ENCODE results near the gene UQCC3. TPM values are rescaled to one million over a fixed set of nuclear protein-coding genes. Genes with fewer than 3 reads are reported as not detected.

The UQCC3 gene
- total and polyA plus RNA-seq, 2 donors (not counting 1 experiment from before 2014, with no cell fraction given): 4.7 to 14.0 TPM

- no peaks in the 10 kb centered on the region for H3K27me3 ChIP-seq (ENCODE audit: control insufficient read depth, insufficient read depth, low read length)
- no peak overlapping the region for H3K27ac ChIP-seq (ENCODE audit: insufficient read depth, low read length)
- H3K36me3 ChIP-seq (ENCODE audit: control insufficient read depth, insufficient read depth, low read length): peaks cover 26% of the 10 kb centered on the region
- DNase-seq (ENCODE audit: low read depth in 2 of 2): no peak
- H3K4me1 ChIP-seq (ENCODE audit: control insufficient read depth, extremely low read depth, insufficient read depth, low read length): peaks cover 12% of the 10 kb centered on the region
- H4K20me1 ChIP-seq (ENCODE audit: control insufficient read depth, extremely low read depth, insufficient read depth, low read length): no peaks in the 10 kb centered on the region
- H3K4me2 ChIP-seq (ENCODE audit: extremely low read depth, insufficient read depth, low read length): no peak overlapping the region
- no peak overlapping the region for H3K9ac ChIP-seq (ENCODE audit: insufficient read depth, low read length)
- H3K9me3 ChIP-seq (ENCODE audit: control insufficient read depth, insufficient read depth, low read depth, low read length): no peaks in the 10 kb centered on the region
- H2AFZ ChIP-seq (ENCODE audit: low read length): no peak overlapping the region
- TF ChIP-seq EZH2 (IDR thresholded peaks at IDR 0.05; ENCODE audit: low read length, missing control alignments) (no peak), CTCF (conservative IDR thresholded peaks at IDR 0.05 in 1 of 2, IDR thresholded peaks at IDR 0.05 in 1 of 2; ENCODE audit: low read depth in 1 of 2, low read length in 2 of 2) (no peak)
- H3K79me2 ChIP-seq (ENCODE audit: control insufficient read depth, insufficient read depth, low read length): peaks cover 26% of the 10 kb centered on the region
- no peak overlapping the region for H3K4me3 ChIP-seq (replicated peaks in 1 of 4; ENCODE audit: control extremely low read depth in 1 of 4, insufficient read depth in 1 of 4, low read depth in 3 of 4, low read length in 4 of 4)
These were observed 41.9 kb downstream of the UQCC3 start for GRCh38 chr11:62713343-62713742.

DNA sequence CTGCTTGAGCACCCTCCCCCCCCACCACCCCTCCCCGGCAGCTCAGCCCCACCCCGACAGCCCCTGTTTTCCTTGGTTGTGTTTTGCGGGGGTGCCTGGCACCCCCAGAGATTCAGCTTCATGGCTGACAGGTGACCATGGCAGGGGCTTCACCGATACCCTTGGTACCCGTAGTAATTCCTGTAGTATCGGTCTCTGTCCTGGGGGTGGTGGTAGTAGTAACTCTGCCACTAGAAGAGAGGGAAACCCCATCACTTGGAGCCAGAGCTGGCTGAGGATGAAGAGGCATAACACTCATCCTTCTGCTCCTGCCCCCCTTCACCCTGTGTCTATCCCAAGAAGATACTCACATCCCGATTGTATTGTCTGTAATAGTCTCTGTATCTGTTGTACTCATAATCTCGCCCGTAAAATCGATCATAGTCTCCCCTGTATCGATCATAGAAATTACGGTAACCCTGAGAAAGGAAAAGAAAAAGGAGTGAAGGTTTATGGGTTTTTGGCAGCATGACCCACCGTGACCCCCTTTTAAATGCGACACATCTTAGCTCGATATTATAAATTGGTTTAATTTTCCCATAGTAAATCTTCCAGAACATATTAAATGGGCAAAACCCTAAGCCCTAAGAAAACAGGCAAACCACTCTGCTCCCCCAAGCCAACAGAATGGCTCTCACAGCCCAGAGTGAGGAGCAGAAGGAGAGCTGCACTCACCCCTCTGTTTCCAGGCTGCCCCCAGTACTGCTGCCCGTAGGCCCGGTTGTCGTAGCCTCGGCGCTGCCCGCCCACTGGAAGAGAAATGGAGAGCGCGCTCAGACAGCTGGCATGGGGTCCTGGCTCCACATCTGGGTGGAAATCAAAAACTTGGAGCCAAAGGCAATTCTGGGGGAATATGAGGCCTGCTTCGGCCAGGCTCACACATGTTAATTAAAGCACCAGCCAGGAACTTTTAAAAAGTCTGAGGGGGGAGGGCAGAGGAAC is 44.0 kb downstream of the UQCC3 start:
- peaks cover 3% of the 10 kb centered on the region for H3K4me1 ChIP-seq (ENCODE audit: control insufficient read depth, extremely low read depth, insufficient read depth, low read length)
- H3K4me2 ChIP-seq (ENCODE audit: extremely low read depth, insufficient read depth, low read length): no peak overlapping the region
- H3K9ac ChIP-seq (ENCODE audit: insufficient read depth, low read length): no peak overlapping the region
- H3K9me3 ChIP-seq (ENCODE audit: control insufficient read depth, insufficient read depth, low read depth, low read length): no peaks in the 10 kb centered on the region
- peaks cover 36% of the 10 kb centered on the region for H3K36me3 ChIP-seq (ENCODE audit: control insufficient read depth, insufficient read depth, low read length)
- no peak for TF ChIP-seq EZH2 (IDR thresholded peaks at IDR 0.05; ENCODE audit: low read length, missing control alignments)
- no peak for TF ChIP-seq CTCF (conservative IDR thresholded peaks at IDR 0.05 in 1 of 2, IDR thresholded peaks at IDR 0.05 in 1 of 2; ENCODE audit: low read depth in 1 of 2, low read length in 2 of 2)
- H3K27me3 ChIP-seq (ENCODE audit: control insufficient read depth, insufficient read depth, low read length): no peaks in the 10 kb centered on the region
- no peak overlapping the region for H3K4me3 ChIP-seq (replicated peaks in 1 of 4; ENCODE audit: control extremely low read depth in 1 of 4, insufficient read depth in 1 of 4, low read depth in 3 of 4, low read length in 4 of 4)
- peaks cover 38% of the 10 kb centered on the region for H3K79me2 ChIP-seq (ENCODE audit: control insufficient read depth, insufficient read depth, low read length)
- H3K27ac ChIP-seq (ENCODE audit: insufficient read depth, low read length): no peak overlapping the region
- H2AFZ ChIP-seq (ENCODE audit: low read length): no peak overlapping the region
- DNase-seq (ENCODE audit: low read depth in 2 of 2): no peak
- no peaks in the 10 kb centered on the region for H4K20me1 ChIP-seq (ENCODE audit: control insufficient read depth, extremely low read depth, insufficient read depth, low read length)

GRCh38 chr11:62716206-62716605 is 44.7 kb downstream of the UQCC3 start:
- no peaks in the 10 kb centered on the region for H3K9me3 ChIP-seq (ENCODE audit: control insufficient read depth, insufficient read depth, low read depth, low read length)
- peaks cover 36% of the 10 kb centered on the region for H3K36me3 ChIP-seq (ENCODE audit: control insufficient read depth, insufficient read depth, low read length)
- peaks cover 43% of the 10 kb centered on the region for H3K79me2 ChIP-seq (ENCODE audit: control insufficient read depth, insufficient read depth, low read length)
- H3K27ac ChIP-seq (ENCODE audit: insufficient read depth, low read length): no peak overlapping the region
- H4K20me1 ChIP-seq (ENCODE audit: control insufficient read depth, extremely low read depth, insufficient read depth, low read length): no peaks in the 10 kb centered on the region
- no peak overlapping the region for H3K4me3 ChIP-seq (replicated peaks in 1 of 4; ENCODE audit: control extremely low read depth in 1 of 4, insufficient read depth in 1 of 4, low read depth in 3 of 4, low read length in 4 of 4)
- no peak overlapping the region for H2AFZ ChIP-seq (ENCODE audit: low read length)
- no peak overlapping the region for H3K4me2 ChIP-seq (ENCODE audit: extremely low read depth, insufficient read depth, low read length)
- H3K27me3 ChIP-seq (ENCODE audit: control insufficient read depth, insufficient read depth, low read length): no peaks in the 10 kb centered on the region
- H3K9ac ChIP-seq (ENCODE audit: insufficient read depth, low read length): no peak overlapping the region
- no peak for DNase-seq (ENCODE audit: low read depth in 2 of 2)
- H3K4me1 ChIP-seq (ENCODE audit: control insufficient read depth, extremely low read depth, insufficient read depth, low read length): peaks cover 3% of the 10 kb centered on the region
- TF ChIP-seq EZH2 (IDR thresholded peaks at IDR 0.05; ENCODE audit: low read length, missing control alignments) (no peak), CTCF (conservative IDR thresholded peaks at IDR 0.05 in 1 of 2, IDR thresholded peaks at IDR 0.05 in 1 of 2; ENCODE audit: low read depth in 1 of 2, low read length in 2 of 2) (no peak)
